NAMALWA (cell line): ENCODE measurements around the gene LGALS4.
"Not testable (repeated sequence)": the region's sequence is repeated elsewhere in the genome, so short reads cannot be mapped to it uniquely, and the experiment has no call there.

ENCODE experiments used
- DNase-seq: peaks from one replicate; pipeline ENCODE4 v3.0.0-alpha.2; 2015; ENCODE audit warnings: low spot score

Gene LGALS4

DNA sequence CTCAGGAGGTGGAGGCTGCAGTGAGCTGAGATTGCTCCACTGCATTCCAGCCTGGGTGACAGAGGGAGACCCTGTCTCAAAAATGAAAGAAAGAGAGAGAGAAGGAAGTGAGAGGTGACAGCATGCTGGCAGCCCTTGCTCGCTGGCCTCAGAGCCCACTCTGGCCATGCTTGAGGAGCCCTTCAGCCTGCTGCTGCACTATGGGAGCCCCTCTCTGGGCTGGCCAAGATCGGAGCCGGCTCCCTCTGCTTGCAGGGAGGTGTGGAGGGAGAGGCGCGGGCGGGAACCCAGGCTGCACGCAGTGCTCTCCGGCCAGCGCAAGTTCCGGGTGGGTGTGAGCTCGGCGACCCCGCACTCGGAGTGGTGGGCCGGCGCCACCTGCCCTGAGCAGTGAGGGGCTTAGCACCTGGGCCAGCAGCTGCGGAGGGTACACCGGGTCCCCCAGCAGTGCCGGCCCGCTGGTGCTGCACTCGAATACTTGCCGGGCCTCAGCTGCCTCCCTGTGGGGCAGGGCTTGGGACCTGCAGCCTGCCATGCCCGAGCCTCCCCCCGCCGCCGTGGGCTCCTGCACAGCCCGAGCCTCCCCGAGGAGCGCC is 8.6 kb upstream of the LGALS4 start:
- DNase-seq = not testable (repeated sequence)

- no peak for DNase-seq
Measured at GRCh38 chr19:38819231-38819920, 6.6 kb upstream of the LGALS4 start.

DNA sequence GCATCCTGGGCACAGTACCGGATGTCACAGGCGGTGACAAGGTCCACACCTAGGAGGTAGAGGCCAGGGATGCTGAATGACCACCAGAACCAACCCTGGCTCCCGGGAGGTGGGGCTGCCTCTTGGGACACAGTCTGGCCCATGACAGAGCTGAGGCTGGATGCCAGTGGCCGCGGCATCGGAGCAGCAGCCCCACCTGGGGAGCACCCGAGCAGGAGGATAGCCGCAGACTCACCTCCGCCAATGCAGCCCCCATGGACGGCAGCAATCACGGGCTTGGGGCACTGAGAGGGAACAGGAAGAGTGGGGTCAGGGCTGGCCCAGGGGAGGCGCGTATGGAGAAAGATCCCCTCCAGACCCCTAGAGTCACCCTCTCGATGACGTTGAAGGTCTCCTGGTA is 4.3 kb upstream of the LGALS4 start:
- no peak for DNase-seq

DNA sequence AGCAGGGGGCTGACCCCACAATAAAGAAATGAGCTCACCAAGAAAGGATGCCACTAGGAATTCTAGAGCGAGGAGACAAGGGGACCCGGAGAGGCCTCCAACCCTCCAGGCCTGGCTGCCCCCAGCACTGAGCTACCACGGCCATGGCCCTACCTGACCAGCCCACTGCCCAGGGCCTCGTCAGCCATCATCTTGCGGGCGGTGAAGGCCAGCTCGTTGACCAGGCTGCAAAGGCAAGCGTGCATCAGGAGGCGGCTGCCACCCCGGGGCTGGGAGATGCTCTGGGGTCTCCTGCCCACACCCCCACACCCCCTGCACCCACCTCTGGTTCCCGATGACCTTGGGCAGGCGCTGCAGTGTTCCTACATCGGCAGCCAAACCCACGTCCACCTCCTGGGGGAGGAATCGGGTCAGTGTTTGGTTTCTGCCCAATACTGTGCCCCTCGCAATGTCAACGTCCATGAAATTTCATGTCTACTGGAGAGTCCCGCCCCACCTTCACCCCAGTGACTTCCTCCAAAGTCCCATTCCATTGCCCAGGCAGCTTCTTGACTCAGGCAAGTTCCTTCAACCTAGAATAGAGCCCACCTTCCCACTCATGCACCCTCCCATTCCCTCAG is 3.5 kb upstream of the LGALS4 start:
- DNase-seq = no peak

DNA sequence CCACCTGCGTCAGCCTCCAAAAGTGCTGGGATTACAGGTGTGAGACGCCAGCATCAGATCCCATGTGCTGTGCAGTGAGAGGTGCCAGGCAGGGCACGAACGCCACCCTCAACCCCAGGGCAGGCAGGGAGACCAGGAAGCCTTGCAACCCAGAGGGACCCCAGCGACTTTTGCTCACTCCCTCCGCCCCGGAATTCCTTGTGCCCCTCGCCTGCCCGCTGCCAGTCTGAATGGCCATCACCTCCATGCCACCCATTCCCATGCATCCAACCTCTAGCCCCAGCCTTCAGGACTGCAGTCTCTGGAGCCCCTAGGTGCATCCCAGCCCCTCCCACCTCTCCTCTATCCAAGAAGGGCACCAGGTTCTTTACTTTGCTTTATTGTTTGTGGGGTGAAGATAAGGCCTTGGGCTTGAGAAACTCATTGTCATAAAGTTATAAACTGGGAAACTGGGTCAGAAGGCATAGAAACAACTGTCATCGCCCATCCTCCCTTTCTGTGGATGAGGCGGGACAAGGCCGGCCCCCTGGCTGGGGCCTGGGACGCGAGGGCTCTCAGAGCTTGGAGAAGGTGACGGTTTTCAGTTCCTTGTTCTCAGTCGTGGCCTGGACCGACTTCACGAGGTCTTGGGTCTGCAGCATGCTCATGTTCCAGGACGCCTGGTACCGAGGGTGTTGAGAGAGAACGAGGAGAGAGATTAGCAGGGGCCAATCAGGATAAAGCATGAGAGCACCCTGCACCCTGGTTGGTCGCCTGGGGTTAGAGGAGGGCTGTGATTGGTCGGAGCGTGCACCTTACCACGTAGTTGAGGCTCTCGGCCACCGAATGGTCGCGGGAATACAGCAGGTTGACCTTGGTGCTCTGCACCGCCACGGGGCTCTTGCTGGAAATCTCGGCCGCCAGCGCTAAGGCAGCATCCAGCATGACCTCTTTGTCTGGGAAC is 2.6 kb upstream of the LGALS4 start:
- no peak for DNase-seq

- DNase-seq = not testable (repeated sequence)
Measured at GRCh38 chr19:38813932-38814331, 1.2 kb upstream of the LGALS4 start.

GRCh38 chr19:38813323-38813722 is 578 bp upstream of the LGALS4 start:
- no peak for DNase-seq

DNA sequence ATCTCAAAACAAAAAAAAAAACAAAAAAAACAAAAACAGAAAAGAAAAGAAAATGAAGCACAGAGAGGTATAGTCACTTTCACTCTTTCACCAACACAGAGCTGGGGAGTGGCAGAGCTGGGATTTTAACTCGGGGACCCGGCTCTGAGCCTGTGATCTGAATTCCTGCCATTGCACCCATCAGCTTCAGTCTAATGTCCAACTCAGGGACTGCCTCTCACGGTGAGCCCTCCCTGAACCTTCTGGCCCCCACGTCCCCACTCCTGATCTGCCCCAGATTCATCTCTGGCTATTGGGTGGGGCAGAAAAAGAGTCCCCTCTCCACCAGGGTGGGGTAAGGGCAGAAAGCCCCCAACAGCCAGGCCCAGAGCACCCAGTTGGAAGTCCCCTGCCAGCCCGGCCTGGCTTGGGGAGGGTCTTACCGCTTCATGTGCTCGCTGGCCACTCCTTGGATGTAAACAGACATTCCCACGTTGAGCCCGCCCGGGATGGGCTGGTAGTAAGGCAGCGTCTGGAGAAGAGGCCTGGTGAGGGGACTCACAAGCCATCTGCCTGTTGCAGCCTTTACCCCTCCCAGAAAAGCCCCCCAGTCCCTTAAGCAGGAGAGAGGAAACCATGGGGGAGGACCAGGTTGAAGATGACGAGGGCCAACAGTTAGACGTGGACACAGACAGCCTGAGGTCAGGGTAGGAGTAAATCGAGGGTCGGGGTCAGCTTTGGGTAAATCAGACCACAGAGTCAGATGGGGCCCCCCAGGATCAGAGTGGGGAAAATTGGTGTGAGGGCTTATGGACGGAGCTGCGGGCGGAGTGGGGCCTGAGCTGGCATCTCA is 520 bp downstream of the LGALS4 start:
- no peak for DNase-seq

GRCh38 chr19:38809592-38810252 is 3.0 kb downstream of the LGALS4 start:
- DNase-seq = no peak

GRCh38 chr19:38808741-38809140 is 4.0 kb downstream of the LGALS4 start:
- DNase-seq = no peak

DNA sequence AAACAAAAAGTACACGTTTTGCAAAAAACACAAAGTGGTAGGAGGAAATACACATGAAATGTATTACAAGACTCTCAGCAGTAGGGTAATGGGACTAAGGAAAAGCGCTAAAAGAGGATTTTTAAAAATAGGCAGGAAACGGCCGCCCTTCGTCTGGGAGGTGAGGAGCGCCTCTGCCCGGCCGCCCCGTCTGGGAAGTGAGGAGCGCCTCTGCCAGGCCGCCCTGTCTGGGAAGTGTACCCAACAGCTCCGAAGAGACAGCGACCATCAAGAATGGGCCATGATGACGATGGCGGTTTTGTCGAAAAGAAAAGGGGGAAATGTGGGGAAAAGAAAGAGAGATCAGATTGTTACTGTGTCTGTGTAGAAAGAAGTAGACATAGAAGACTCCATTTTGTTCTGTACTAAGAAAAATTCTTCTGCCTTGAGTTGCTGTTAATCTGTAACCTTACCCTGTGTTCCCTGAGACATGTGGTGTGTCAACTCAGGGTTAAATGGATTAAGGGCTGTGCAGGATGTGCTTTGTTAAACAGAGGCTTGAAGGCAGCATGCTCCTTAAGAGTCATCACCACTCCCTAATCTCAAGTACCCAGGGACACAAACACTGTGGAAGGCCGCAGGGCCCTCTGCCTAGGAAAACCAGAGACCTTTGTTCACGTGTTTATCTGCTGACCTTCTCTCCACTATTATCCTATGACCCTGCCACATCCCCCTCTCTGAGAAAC is 5.2 kb downstream of the LGALS4 start:
- DNase-seq = not testable (repeated sequence)

DNA sequence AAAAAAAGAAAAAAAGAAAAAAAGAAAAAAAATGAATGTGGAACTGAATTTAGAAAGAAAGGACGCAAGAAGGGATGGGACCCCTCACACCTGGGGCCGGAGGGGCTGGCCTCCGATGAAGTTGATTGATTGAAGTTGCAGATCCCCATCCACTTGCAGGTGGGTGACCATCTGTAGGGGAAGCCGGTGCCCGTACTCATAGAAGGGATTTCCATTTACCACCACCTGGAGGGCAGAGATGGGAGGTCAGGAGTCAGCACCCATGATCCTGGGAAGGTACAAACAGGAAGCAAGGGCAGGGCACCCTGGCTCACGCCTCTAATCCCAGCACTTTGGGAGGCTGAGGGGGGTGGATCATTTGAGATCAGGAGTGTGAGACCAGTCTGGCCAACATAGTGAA is 6.4 kb downstream of the LGALS4 start:
- no peak for DNase-seq

DNA sequence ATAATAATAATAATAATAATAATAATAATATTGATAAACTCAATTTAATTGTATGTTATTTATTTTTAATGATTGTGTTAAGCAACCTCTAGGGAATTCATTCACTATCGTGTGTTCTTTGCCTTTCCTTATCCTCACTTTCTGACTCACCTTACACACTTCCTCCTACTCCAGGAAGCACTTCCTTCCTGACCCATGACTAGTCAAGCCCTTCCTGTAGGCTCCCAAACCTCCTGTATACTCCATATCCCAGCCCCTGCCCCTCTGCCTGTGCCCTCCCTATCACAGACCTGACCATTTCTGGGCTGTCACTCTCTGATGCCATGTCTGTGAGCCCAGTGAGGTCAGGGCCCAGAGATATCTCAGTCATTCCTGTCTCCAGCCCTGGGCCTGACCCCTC is 7.6 kb downstream of the LGALS4 start:
- DNase-seq = no peak

- DNase-seq = no peak
Measured at GRCh38 chr19:38803543-38803942, 9.2 kb downstream of the LGALS4 start.

DNA sequence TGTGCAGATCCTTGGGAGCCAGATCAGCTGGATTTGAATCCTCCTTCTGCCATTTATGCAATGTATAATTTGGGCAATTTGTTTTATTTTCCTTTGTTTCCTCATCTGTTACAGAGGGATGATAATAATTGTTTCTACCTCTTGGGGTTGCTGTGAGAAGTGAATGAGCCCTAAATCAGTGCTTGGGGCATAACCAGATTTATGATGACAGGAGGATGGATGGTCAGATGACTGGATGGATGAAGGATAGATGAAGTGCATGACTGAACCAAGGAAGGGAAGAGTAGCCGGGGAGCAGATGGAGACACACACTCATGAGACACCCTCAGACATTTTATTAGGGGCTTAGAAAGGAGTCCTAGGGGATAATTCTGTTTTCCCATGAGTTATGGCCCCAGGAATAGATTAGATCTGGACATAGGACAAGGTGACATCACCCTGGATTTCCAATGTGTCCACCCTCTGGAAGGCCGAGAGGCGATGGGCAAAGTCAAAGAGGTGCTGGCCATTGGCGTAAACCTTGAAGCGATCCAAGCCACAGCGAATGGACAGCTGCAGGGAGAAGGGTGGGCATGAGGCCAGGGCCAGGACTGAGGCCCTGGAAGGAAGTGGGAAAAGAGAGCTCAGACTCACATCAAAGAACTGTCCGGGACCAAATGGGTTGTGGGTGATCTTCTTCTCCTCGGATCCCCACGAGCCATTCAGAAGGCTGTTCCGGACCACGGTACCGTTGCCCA is 11.2 kb downstream of the LGALS4 start:
- no peak for DNase-seq

- no peak for DNase-seq
Measured at GRCh38 chr19:38800577-38801347, 12.0 kb downstream of the LGALS4 start.

GRCh38 chr19:38799104-38799503 is 13.6 kb downstream of the LGALS4 start:
- DNase-seq = no peak

DNA sequence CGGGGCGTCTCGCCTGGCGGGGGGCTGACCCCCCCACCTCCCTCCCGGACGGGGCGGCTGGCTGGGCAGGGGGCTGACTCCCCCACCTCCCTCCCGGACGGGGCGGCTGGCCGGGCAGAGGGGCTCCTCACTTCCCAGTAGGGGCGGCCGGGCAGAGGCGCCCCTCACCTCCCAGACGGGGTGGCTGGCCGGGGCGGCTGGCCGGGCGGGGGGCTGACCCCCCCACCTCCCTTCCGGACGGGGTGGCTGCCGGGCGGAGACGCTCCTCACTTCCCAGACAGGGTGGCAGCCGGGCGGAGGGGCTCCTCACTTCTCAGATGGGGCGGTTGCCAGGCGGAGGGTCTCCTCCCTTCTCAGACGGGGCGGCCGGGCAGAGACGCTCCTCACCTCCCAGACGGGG is 15.0 kb downstream of the LGALS4 start:
- DNase-seq = not testable (repeated sequence)

DNA sequence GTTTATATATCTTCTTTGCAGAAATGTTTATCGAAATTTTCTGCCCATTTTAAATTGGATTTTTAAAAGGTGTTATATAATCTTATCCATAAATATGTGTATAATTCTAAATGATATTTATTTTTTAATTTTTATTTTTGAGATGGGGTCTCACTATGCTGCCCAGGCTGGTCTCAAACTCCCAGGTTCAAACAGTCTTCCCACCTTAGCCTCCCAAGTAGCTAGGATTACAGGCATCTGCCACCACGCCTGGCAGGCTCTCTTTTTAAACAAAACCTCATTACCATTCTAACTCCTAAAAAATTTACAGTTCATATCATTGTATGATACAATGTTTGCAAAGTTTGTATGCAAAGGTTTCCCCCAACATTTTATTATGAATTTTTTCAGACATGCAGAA is 16.6 kb downstream of the LGALS4 start:
- no peak for DNase-seq
